Lung (tissue), 12 donors: ENCODE data around the gene FGFR1OP2. TPM values are rescaled to one million over a fixed set of nuclear protein-coding genes. Genes with fewer than 3 reads are reported as not detected.

Experiments
- ATAC-seq: fragments of 200-7000 bp; cut with Tn5 transposase; one replicate; pipeline ENCODE4 v1.9.1; 2020; ENCODE audit warnings: moderate number of reproducible peaks; ENCODE audit not compliant: insufficient read depth, low FRiP score
- DNase-seq, 3 donors: peaks; one replicate each; pipeline ENCODE4 v3.0.0-alpha.2; 2013 to 2017
- H3K27ac ChIP-seq, 2 donors: one replicate each; pipeline ENCODE4 v1.5.1; 2013; ENCODE audit warnings: mild to moderate bottlenecking in 2 of 2, moderate library complexity in 2 of 2, control low read depth in 1 of 2, inconsistent platforms in 1 of 2, low read depth in 1 of 2, low read length in 1 of 2
- H3K27me3 ChIP-seq, 3 donors: one replicate each; pipeline ENCODE4 v1.5.1; 2013; ENCODE audit warnings: low read length in 2 of 3; ENCODE audit not compliant: control insufficient read depth in 3 of 3, insufficient read depth in 3 of 3
- H3K36me3 ChIP-seq, 4 donors: one replicate each; pipeline ENCODE4 v1.5.1; 2013; ENCODE audit warnings: low read length in 4 of 4, mild to moderate bottlenecking in 1 of 4, moderate library complexity in 1 of 4; ENCODE audit not compliant: control insufficient read depth in 4 of 4, insufficient read depth in 4 of 4
- H3K4me1 ChIP-seq, 5 donors: one replicate each; pipeline ENCODE4 v1.5.1; 2013; ENCODE audit warnings: low read length in 5 of 5, mild to moderate bottlenecking in 2 of 5, moderate library complexity in 1 of 5; ENCODE audit not compliant: control insufficient read depth in 5 of 5, insufficient read depth in 5 of 5
- H3K4me3 ChIP-seq: one replicate; pipeline ENCODE4 v1.5.1; 2013; ENCODE audit warnings: mild to moderate bottlenecking, control low read depth, moderate library complexity
- H3K9ac ChIP-seq, 2 donors: one replicate each; pipeline ENCODE4 v1.5.1; 2013; ENCODE audit warnings: low read length in 2 of 2, control low read depth in 1 of 2; ENCODE audit not compliant: insufficient read depth in 1 of 2
- H3K9me3 ChIP-seq, 4 donors: one replicate each; pipeline ENCODE4 v1.5.1; 2013; ENCODE audit warnings: low read length in 3 of 4, mild to moderate bottlenecking in 1 of 4, moderate library complexity in 1 of 4; ENCODE audit not compliant: control insufficient read depth in 4 of 4, insufficient read depth in 3 of 4
- WGBS, 2 donors: extraction: QIAGEN DNeasy Blood & Tissue Kit; methylation state at CpG; one replicate each; pipeline ENCODE4 v1.1.7; 2013; 5-methylcytosine and 5-hydroxymethylcytosine counted together
- polyA plus RNA-seq, 2 donors: library from polyadenylated mRNA; stranded (reverse); fragments of 200-250 nt; gene quantifications; one replicate each; pipeline ENCODE4 v1.2.1, GENCODE V29; 2013
- total RNA-seq, 2 donors: library from RNA; depleted of rRNA in 1 of 2; stranded (reverse); fragments of >200 nt in 1 of 2; gene quantifications; one replicate each; pipeline ENCODE4 v1.2.1, GENCODE V29; 2014 to 2021
- TF ChIP-seq, protein P1 (sequence below): IDR thresholded peaks from 2 replicates; pipeline ENCODE4 v1.5.1; 2012; ENCODE audit warnings: mild to moderate bottlenecking; ENCODE audit errors: control extremely low read depth, extremely low read depth
- donor health status: control.
- donor health status: control.
- donor health status: Bipolar disorder and iron deficiency.
- donor health status: healthy.
- donor health status: DM: yes; HTN: yes; CAD: no.

Gene FGFR1OP2
- total and polyA plus RNA-seq, 4 donors, result 32.8 to 110 (median 39.2) TPM

DNA sequence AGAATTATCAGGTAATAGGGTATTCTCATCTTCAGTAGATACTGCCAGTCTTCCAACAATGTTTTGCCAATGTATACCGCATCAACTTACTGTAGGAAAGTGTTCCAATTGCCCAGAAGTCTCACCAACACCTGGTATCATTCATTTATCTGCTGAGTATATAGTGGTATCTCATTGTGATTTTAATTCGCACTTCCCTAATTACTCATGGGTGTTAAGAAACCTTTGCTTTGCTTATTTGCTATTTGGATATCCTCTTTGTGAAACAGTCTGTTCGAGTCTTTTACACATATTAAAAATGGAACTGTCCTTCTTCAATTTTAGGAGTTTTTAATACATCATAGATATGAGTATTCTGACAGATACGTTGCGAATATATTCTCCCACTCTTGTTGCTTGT, 69.8 kb downstream of the FGFR1OP2 start:
- no peak overlapping the region for H3K27ac ChIP-seq
- H3K4me3 ChIP-seq, result no peak overlapping the region
- no peak overlapping the region for H3K9ac ChIP-seq
- H3K27me3 ChIP-seq, result no peaks in the 10 kb centered on the region
- H3K9me3 ChIP-seq, result no peaks in the 10 kb centered on the region
- H3K36me3 ChIP-seq, result no peaks in the 10 kb centered on the region
- ATAC-seq (no peak), DNase-seq (no peak)
- TF ChIP-seq, protein P1, sequence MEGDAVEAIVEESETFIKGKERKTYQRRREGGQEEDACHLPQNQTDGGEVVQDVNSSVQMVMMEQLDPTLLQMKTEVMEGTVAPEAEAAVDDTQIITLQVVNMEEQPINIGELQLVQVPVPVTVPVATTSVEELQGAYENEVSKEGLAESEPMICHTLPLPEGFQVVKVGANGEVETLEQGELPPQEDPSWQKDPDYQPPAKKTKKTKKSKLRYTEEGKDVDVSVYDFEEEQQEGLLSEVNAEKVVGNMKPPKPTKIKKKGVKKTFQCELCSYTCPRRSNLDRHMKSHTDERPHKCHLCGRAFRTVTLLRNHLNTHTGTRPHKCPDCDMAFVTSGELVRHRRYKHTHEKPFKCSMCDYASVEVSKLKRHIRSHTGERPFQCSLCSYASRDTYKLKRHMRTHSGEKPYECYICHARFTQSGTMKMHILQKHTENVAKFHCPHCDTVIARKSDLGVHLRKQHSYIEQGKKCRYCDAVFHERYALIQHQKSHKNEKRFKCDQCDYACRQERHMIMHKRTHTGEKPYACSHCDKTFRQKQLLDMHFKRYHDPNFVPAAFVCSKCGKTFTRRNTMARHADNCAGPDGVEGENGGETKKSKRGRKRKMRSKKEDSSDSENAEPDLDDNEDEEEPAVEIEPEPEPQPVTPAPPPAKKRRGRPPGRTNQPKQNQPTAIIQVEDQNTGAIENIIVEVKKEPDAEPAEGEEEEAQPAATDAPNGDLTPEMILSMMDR, result no peak
- peaks cover 0 to 14% (median 6%) of the 10 kb centered on the region in 5 donors for H3K4me1 ChIP-seq
- 63 to 82% methylated on average over 5 of the region's 5 CpGs for WGBS, 2 donors

DNA sequence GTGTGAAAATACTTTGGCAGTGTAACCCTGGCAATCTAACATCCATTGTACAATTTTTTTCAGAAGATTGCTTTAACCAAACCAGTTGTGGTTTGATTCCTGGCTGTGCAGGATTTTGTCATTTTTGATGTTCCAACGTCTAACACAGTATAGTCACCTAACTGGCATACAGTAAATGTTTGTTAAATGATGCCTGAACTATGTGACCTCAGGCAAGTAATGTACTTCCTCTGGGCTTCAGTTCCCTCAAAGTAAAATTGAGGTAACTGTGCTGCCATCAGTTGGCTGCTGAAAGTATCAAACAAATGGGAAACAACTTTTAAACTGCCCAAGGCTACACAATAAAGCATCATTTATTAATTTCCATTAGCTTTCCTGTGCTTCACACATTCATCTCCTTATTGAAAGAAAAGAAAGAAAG, 71.6 kb downstream of the FGFR1OP2 start:
- TF ChIP-seq, protein P1, result no peak
- Histone ChIP-seq H3K9me3 (no peaks in the 10 kb centered on the region), H3K4me3 (no peak overlapping the region), H3K27me3 (no peaks in the 10 kb centered on the region), H3K9ac (no peak overlapping the region), H3K36me3 (no peaks in the 10 kb centered on the region), H3K4me1 (peaks cover 0 to 14% (median 12%) of the 10 kb centered on the region in 5 donors), H3K27ac (no peak overlapping the region)
- WGBS, 2 donors, result 7 to 19% methylated on average over 1 of the region's 1 CpG
- ATAC-seq (no peak), DNase-seq (no peak)

DNA sequence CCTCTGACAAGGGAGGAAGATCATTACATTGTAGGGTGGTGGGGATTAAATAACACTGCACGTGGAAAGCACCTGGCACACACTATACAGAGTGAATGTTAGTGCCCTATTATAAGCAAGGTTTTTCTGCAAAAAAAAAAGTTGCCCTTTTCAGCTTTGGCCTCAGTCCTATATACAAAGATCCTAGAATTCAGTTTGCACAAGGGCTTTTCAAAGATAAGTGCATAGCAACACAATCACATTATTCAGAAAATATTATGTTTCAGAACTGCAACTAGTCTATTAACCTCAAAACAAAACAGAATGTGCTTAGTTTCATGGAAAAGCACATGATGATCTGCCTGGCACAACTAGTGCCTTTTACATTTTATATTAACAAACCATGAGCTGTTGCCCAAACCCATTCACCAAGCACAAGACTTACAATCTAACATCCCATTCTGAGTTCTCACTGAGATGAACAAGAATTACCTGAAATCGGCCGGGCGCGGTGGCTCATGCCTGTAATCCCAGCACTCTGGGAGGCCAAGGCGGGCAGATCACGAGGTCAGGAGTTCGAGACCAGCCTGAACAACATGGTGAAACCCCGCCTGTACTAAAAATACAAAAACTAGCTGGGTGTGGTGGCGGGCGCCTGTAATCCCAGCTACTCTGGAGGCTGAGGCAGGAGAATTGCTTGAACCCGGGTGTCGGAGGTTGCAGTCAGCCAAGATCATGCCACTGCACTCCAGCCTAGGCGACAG, 74.1 kb downstream of the FGFR1OP2 start:
- 58 to 73% methylated on average over 14 of the region's 14 CpGs for WGBS, 2 donors
- Histone ChIP-seq H3K27ac (no peak overlapping the region), H3K36me3 (no peaks in the 10 kb centered on the region), H3K4me1 (peaks cover 0 to 18% (median 12%) of the 10 kb centered on the region in 5 donors), H3K9me3 (no peaks in the 10 kb centered on the region), H3K9ac (no peak overlapping the region), H3K4me3 (no peak overlapping the region), H3K27me3 (no peaks in the 10 kb centered on the region)
- TF ChIP-seq, protein P1, result no peak
- ATAC-seq, result no peak
- DNase-seq, result no peak

DNA sequence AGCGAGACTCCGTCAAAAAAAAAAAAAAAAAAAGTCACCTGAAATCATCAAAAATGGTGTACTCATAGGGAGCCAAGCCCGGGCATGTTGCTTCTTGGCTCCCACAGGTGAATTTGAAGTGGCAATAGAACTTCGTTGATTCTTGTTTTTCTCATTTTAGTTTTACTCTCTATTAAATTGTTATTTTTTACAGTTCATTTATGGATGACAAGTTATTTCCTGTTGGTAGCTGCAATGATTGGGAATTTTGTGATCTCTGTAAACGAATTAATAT, 74.6 kb downstream of the FGFR1OP2 start:
- no peak for ATAC-seq
- TF ChIP-seq, protein P1, result no peak
- WGBS, 2 donors, result 34 to 48% methylated on average over 5 of the region's 5 CpGs
- no peaks in the 10 kb centered on the region for H3K27me3 ChIP-seq
- peaks cover 0 to 18% (median 12%) of the 10 kb centered on the region in 5 donors for H3K4me1 ChIP-seq
- no peaks in the 10 kb centered on the region for H3K9me3 ChIP-seq
- no peak overlapping the region for H3K27ac ChIP-seq
- no peak for DNase-seq
- no peaks in the 10 kb centered on the region for H3K36me3 ChIP-seq
- no peak overlapping the region for H3K4me3 ChIP-seq
- H3K9ac ChIP-seq, result no peak overlapping the region
